HepG2 (cell line): ENCODE data around the gene DMTF1. TPM values are rescaled to one million over a fixed set of nuclear protein-coding genes. Genes with fewer than 3 reads are reported as not detected.

Experiments
- ARID4A ChIP-seq: sonication (generic); formaldehyde crosslinking; IDR thresholded peaks from 2 replicates; pipeline ENCODE4 v1.5.0; 2020; ENCODE audit warnings: mild to moderate bottlenecking, missing genetic modification reagents, borderline replicate concordance
- ATF3 ChIP-seq: sonication (generic); formaldehyde crosslinking; IDR thresholded peaks from 2 replicates; pipeline ENCODE4 v1.4.0; 2020; ENCODE audit warnings: missing genetic modification reagents
- CREBL2 ChIP-seq: sonication (generic); formaldehyde crosslinking; IDR thresholded peaks from 2 replicates; pipeline ENCODE4 v1.8.1; 2023; ENCODE audit warnings: missing genetic modification reagents, mild to moderate bottlenecking, borderline replicate concordance
- FOXK2 ChIP-seq: fragments of 450-650 bp; IDR thresholded peaks from 2 replicates; pipeline ENCODE4 v1.6.1; 2016
- PLSCR1 ChIP-seq: sonication (generic); formaldehyde crosslinking; IDR thresholded peaks from 2 replicates; pipeline ENCODE4 v1.5.0; 2020; ENCODE audit warnings: missing genetic modification reagents, mild to moderate bottlenecking, borderline replicate concordance
- ZFP91 ChIP-seq: sonication (generic); formaldehyde crosslinking; IDR thresholded peaks from 2 replicates; pipeline ENCODE4 v1.9.0; 2022; ENCODE audit warnings: missing genetic modification reagents, mild to moderate bottlenecking, borderline replicate concordance
- polyA plus RNA-seq, 8 experiments: library from polyadenylated mRNA; depleted of rRNA in 3 of 8; stranded (reverse) in 7 of 8; unstranded in 1 of 8; fragments of >200 nt; fragmentation: Illumina TruSeq in 4 of 8; extraction: Trizol in 4 of 8; gene quantifications; 2 replicates each; pipeline versions ENCODE4 v1.2.1 to v1.2.3, GENCODE V29; 2011 to 2016; ENCODE audit warnings: low read depth in 4 of 8, missing spikeins in 1 of 8, mixed read lengths in 1 of 8; ENCODE audit not compliant: insufficient read depth in 1 of 8
- total RNA-seq, 5 experiments: library from RNA; depleted of rRNA; stranded (reverse); fragments of >200 nt; fragmentation: Illumina TruSeq; extraction: Trizol; gene quantifications; 2 replicates each; pipeline ENCODE4 v1.2.3, GENCODE V29; 2016; ENCODE audit warnings: low read depth in 1 of 5

The DMTF1 gene
- total and polyA plus RNA-seq, 2 of the 13 experiments (the other 11 are each of a cell fraction or from before 2014, with no cell fraction given) = 45.8 to 132 TPM

- TF ChIP-seq ARID4A (CRISPR knock-in tag) = no peak
- no peak for TF ChIP-seq PLSCR1 (CRISPR knock-in tag)
- no peak for TF ChIP-seq ATF3
- no peak for TF ChIP-seq CREBL2 (CRISPR knock-in tag)
- no peak for TF ChIP-seq ZFP91
- no peak for TF ChIP-seq FOXK2
- TF ChIP-seq, all 625 proteins: peak for 0
Measured at GRCh38 chr7:87179180-87179579, 26.9 kb downstream of the DMTF1 start (continued).
